Esophagus (tissue), 2 donors: Measurements from ENCODE around the gene BCAR3. TPM values are rescaled to one million over a fixed set of nuclear protein-coding genes. Genes with fewer than 3 reads are reported as not detected.
"Not testable (repeated sequence)": the region's sequence is repeated elsewhere in the genome, so short reads cannot be mapped to it uniquely, and the experiment has no call there.

ENCODE experiments used
- H3K27ac ChIP-seq, 2 donors: one replicate each; pipeline ENCODE4 v1.5.1; 2013; ENCODE audit warnings: low read depth in 2 of 2, mild to moderate bottlenecking in 2 of 2, inconsistent platforms in 1 of 2, low read length in 1 of 2, moderate library complexity in 1 of 2
- H3K27me3 ChIP-seq, 2 donors: one replicate each; pipeline ENCODE4 v1.6.1; 2013; ENCODE audit warnings: low read length in 2 of 2, control low read depth in 1 of 2, mild to moderate bottlenecking in 1 of 2; ENCODE audit not compliant: insufficient read depth in 2 of 2, control insufficient read depth in 1 of 2
- H3K36me3 ChIP-seq, 2 donors: one replicate each; pipeline ENCODE4 v1.6.1; 2013; ENCODE audit warnings: low read length in 1 of 2; ENCODE audit not compliant: control insufficient read depth in 2 of 2, insufficient read depth in 2 of 2
- H3K4me1 ChIP-seq, 2 donors: one replicate each; pipeline ENCODE4 v1.6.1; 2013; ENCODE audit warnings: low read length in 1 of 2; ENCODE audit not compliant: control insufficient read depth in 2 of 2, insufficient read depth in 2 of 2
- H3K4me3 ChIP-seq, 2 donors: one replicate each; pipeline ENCODE4 v1.5.1; 2013; ENCODE audit warnings: low read length in 2 of 2, mild to moderate bottlenecking in 2 of 2, low read depth in 1 of 2, moderate library complexity in 1 of 2
- H3K9me3 ChIP-seq, 2 donors: one replicate each; pipeline ENCODE4 v1.6.1; 2013; ENCODE audit warnings: mild to moderate bottlenecking in 2 of 2, low read depth in 1 of 2, low read length in 1 of 2, moderate library complexity in 1 of 2; ENCODE audit not compliant: control insufficient read depth in 2 of 2, insufficient read depth in 1 of 2
- WGBS, 2 donors: extraction: QIAGEN DNeasy Blood & Tissue Kit; methylation state at CpG; one replicate each; pipeline ENCODE4 v1.1.7; 2013; 5-methylcytosine and 5-hydroxymethylcytosine counted together
- polyA plus RNA-seq, 2 donors: library from polyadenylated mRNA; stranded (reverse); fragments of 200-250 nt; gene quantifications; one replicate each; pipeline ENCODE4 v1.2.3, GENCODE V29; 2013
- donor health status: healthy with polysubstance abuse.
- donor health status: Bipolar disorder and iron deficiency.

Gene BCAR3
- polyA plus RNA-seq, 2 donors: 7.5 to 9.4 TPM

DNA sequence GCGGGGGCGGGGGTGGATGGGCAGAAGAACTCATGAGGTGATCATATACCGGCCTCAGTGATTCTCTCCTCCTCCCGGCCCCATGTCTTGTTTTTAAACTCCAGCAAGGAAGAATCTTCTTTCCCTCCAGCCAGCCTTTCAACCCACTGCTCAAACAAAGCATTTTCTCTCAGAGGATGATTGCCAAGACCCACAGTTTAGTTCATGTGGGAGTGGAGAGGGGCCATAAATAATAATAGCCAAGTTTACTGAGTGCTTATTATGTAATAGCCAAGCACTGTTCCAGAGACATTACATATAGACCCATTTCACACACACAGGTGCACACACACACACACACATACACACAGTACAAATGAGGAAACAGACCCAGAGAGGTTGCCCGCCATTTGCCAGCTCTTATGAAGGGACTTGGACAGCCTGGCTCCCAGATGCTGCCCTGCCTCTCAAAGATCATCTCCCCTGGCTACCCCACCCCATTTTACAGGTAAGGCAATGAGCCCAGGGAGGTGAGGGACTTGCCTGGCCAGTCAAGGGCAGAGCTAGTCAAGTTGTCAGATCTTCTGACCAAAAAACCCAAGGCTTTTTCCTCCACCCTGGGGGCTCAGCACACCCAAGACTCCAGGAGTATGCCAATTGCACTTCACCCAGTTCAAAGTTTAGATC is 18.0 kb upstream of the BCAR3 start:
- H3K27me3 ChIP-seq: no peaks in the 10 kb centered on the region
- no peaks in the 10 kb centered on the region for H3K9me3 ChIP-seq
- H3K4me1 ChIP-seq: peaks cover 7 to 15% of the 10 kb centered on the region in 2 donors
- H3K27ac ChIP-seq: no peak overlapping the region
- 90 to 93% methylated on average over 5 of the region's 5 CpGs for WGBS, 2 donors
- H3K4me3 ChIP-seq: no peak overlapping the region
- peaks cover 0 to 1% of the 10 kb centered on the region in 2 donors for H3K36me3 ChIP-seq

DNA sequence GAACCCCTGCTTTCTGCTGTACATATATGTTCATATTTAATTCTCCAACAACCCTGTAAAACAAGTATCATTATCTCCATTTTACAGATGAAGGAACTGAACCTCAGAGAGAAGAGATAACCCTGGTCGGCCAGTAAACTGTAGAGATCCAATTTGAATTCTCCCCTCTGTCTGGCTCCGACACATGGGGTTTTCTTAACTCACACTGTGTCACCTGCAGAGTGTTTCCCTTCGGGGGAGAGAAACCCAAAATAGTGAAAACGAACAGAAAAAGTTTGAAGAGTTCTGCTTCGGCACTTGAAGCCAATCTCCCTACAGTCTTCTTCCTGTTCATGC is 17.4 kb upstream of the BCAR3 start:
- Histone ChIP-seq H3K27me3 (no peaks in the 10 kb centered on the region), H3K4me3 (no peak overlapping the region), H3K27ac (no peak overlapping the region), H3K9me3 (no peaks in the 10 kb centered on the region), H3K4me1 (peaks cover 7 to 16% of the 10 kb centered on the region in 2 donors), H3K36me3 (peaks cover 0 to 1% of the 10 kb centered on the region in 2 donors)
- 85 to 90% methylated on average over 5 of the region's 5 CpGs for WGBS, 2 donors

DNA sequence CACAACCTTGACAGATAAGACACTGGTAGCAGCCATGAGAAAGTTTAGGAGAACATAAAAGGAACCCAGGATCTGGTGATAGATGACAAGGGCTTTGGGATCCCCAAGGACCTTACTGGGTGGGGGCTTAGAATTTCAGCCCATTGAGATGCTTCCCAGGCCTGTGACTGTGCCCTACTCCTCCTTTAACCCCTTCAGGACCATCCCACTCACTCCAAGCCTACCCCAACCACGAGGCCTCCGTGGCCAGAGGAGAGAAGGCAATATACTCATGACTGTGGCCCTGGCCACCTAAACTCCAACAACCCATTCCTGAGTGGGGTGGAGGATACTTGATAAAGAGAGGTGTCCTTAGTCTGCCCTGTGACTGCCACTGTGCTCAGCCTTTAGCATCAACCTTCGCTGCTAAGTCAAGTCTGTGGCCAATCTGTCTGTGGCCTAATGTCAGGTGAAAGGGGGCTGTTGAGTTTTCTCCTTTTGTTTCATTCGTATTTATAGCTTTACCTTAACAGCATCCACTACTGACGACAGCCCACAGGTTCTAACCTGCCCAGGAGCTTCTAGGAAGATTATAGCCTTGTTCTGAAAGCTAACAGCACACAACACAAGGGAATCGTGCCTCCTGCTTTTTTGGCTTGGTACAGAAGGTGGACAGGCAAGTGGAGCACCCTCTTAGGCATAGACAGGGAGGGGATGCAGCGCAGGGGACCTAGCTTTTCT is 16.9 kb upstream of the BCAR3 start:
- no peak overlapping the region for H3K27ac ChIP-seq
- 73 to 80% methylated on average over 7 of the region's 7 CpGs for WGBS, 2 donors
- H3K4me1 ChIP-seq: peaks cover 7 to 21% of the 10 kb centered on the region in 2 donors
- no peaks in the 10 kb centered on the region for H3K9me3 ChIP-seq
- no peaks in the 10 kb centered on the region for H3K27me3 ChIP-seq
- no peak overlapping the region for H3K4me3 ChIP-seq
- peaks cover 0 to 1% of the 10 kb centered on the region in 2 donors for H3K36me3 ChIP-seq

DNA sequence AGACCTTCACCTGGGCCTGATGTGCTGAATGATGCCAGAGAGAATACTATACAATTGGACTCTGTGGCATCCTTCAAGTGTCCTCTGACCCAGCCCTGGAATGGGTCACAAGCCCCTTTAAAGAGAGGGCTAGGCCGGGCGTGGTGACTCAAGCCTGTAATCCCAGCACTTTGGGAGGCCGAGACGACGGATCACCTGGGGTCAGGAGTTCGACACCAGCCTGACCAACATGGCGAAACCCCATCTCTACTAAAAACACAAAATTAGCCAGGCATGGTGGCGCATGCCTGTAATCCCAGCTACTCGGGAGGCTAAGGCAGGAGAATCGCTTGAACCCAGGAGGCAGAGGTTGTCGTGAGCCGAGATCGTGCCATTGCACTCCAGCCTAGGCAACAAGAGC is 15.9 kb upstream of the BCAR3 start:
- H3K9me3 ChIP-seq, H3K36me3 ChIP-seq, H3K4me3 ChIP-seq, H3K27ac ChIP-seq, H3K27me3 ChIP-seq: not testable (repeated sequence)
- WGBS, 2 donors: 87 to 88% methylated on average over 13 of the region's 13 CpGs
- peaks cover 9 to 21% of the 10 kb centered on the region in 2 donors for H3K4me1 ChIP-seq

DNA sequence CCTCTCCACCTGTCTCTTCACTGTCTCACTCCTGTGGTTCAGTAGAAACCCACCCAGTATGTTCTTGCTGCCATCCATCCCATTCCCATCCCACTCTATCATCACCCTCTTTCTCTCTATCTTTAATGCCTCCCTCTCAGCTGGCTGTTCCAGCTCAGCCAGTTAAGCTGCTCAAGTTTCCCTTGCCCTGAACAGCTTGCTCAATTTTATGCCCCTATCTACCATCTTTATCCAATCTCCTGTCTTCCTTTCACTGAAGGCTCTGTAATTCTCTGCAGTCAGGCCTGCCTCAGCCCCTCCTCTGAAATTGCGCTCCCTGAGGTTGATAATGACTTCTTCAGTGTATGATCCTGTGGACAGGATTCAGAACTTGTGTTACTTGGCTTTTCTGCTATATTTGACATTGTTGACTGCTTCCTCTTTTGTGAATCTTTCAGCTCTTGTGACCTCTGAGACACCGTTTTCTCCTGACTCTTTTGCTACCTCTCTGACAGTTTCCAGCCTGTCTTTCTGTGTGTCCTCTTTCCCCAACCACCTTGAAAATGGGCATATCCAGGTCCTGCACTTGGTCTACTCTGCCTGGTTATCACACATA is 13.9 kb upstream of the BCAR3 start:
- Histone ChIP-seq H3K4me1 (peaks cover 5 to 19% of the 10 kb centered on the region in 2 donors), H3K9me3 (no peaks in the 10 kb centered on the region), H3K27me3 (no peaks in the 10 kb centered on the region), H3K27ac (peak overlapping the region in 1 of 2 donors; percentile 35), H3K4me3 (no peak overlapping the region), H3K36me3 (no peaks in the 10 kb centered on the region)
- WGBS, 2 donors: 86 to 97% methylated on average over 2 of the region's 2 CpGs

DNA sequence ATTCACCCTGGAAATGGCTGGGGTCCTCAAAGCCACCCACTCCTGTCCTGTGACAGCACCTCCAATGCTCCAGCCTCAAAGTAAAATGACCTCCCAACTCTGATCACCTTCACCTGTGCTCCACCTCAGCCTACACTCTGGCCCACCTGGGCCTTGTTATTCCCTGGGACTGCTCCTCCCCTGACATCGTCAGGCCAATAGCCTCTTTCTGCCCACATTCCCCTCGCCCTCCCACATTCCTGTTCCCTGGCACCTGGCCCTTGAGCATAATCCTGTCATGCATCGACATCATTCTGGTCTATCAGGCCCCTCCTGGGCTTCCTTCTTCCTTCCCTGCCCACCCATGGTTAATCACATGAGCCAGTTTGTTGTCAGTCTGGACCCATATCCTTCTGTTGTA is 13.2 kb upstream of the BCAR3 start:
- Histone ChIP-seq H3K27ac (no peak overlapping the region), H3K27me3 (no peaks in the 10 kb centered on the region), H3K4me1 (peaks cover 4 to 19% of the 10 kb centered on the region in 2 donors), H3K9me3 (no peaks in the 10 kb centered on the region), H3K36me3 (no peaks in the 10 kb centered on the region), H3K4me3 (no peak overlapping the region)
- 62 to 64% methylated on average over 3 of the region's 3 CpGs for WGBS, 2 donors

DNA sequence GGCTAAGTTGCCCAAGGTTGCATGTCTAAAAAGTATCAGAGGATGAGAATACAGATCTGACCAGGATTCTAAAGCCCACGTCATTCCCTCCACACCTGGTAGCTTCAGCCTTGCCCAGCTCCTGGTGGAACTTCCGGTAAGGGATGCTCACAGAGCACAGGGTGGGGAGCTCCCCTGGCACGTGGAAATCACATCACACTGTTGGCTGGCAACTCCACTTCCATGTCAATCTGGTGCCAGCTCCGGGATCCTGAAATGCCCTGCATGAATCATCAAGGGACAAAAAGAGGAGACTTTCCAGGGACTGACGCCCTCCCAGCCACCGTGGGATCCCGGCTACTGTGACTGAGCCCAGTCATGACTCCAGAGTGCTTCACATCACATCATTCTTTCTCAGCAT is 12.4 kb upstream of the BCAR3 start:
- 50 to 71% methylated on average over 7 of the region's 7 CpGs for WGBS, 2 donors
- Histone ChIP-seq H3K36me3 (no peaks in the 10 kb centered on the region), H3K27me3 (no peaks in the 10 kb centered on the region), H3K9me3 (no peaks in the 10 kb centered on the region), H3K27ac (peak overlapping the region; percentile 68 to 91), H3K4me3 (peak overlapping the region in 1 of 2 donors; percentile 0), H3K4me1 (peaks cover 2 to 19% of the 10 kb centered on the region in 2 donors)

DNA sequence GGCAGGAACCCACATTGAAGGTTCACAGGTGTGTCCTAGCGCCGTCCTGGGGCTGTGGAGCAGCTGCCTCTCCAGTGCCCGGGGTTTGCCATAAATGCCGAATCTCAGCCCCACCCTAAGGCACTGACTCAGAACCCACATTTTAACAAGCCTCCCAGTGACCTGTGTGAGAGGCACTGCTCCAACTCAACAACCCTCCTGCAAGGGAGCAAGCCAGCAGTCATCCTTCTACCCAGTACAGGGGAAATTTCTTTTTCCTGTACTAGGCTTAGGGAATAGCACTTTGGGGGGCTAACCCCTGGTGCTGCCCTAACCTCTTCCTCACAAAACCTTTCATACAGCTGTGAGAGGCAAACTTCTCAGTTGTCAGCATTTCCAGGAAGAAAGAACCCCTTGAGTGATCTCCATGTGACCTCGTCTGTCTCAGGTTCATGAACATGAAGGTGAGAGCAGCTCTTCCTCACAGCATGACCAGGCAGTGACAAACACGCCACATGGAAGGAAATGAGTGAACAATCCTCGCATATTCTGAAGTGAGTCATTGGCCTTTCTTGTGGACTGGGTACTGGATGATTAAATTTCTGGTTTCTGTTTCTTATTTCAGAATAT is 11.4 kb upstream of the BCAR3 start:
- Histone ChIP-seq H3K36me3 (no peaks in the 10 kb centered on the region), H3K4me1 (peaks cover 2 to 16% of the 10 kb centered on the region in 2 donors), H3K4me3 (no peak overlapping the region), H3K27ac (peak overlapping the region; percentile 89), H3K9me3 (no peaks in the 10 kb centered on the region), H3K27me3 (no peaks in the 10 kb centered on the region)
- 37 to 40% methylated on average over 7 of the region's 7 CpGs for WGBS, 2 donors

DNA sequence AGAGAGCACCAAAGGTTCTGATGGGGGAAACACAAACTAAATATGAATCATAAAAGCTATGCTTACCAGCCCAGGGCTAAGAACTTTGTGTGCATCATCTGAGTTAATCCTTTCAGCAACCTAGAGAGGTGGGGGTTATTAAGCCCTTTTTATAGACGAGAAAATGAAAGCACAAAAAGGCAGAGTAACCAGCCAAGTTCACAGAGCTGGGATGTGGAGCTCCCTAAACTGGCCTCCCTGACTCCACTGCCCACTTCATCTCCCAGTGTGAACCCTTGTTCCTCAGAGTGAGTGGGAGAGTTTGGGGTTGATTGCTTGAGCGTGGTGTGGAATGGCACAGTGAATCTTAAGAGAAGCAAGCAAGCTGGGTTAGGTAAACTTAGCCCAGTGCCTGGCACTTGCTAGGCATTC is 10.8 kb upstream of the BCAR3 start:
- no peaks in the 10 kb centered on the region for H3K27me3 ChIP-seq
- WGBS, 2 donors: 29 to 44% methylated on average over 2 of the region's 2 CpGs
- peak overlapping the region; percentile 89 for H3K27ac ChIP-seq
- no peaks in the 10 kb centered on the region for H3K9me3 ChIP-seq
- H3K4me1 ChIP-seq: peaks cover 2 to 16% of the 10 kb centered on the region in 2 donors
- no peak overlapping the region for H3K4me3 ChIP-seq
- H3K36me3 ChIP-seq: no peaks in the 10 kb centered on the region
